ENCODE results near the gene LANCL1. TPM values are rescaled to one million over a fixed set of nuclear protein-coding genes. Genes with fewer than 3 reads are reported as not detected.

Gene LANCL1
- 75.4 TPM for total RNA-seq

GRCh38 chr2:210476194-210477128 lies at the start of gene LANCL1:
TSS of gene LANCL1 (minus strand) at chr2:210476759. CDS start at chr2:210476396, 363 bp downstream.

Other genes with a start within 250 kb of the LANCL1 start
- gene MYL1, start 161.6 kb downstream of the LANCL1 start, total RNA-seq: not detected
- gene CPS1, start 79.8 kb upstream of the LANCL1 start, total RNA-seq: 3.2 TPM

All from diencephalon (tissue), 1 donor.